HG03575 (cell line): ENCODE data around the gene RAD23B.
"Not testable (repeated sequence)": the region's sequence is repeated elsewhere in the genome, so short reads cannot be mapped to it uniquely, and the experiment has no call there.

Source experiments
- ATAC-seq: cut with Tn5 transposase; IDR thresholded peaks from one replicate; pipeline ENCODE4 v1.9.1; 2021; ENCODE audit not compliant: unreplicated experiment, insufficient number of reproducible peaks, low FRiP score; ENCODE audit errors: extremely low read depth

RAD23B gene

GRCh38 chr9:107286057-107286456 is 3.0 kb downstream of the RAD23B start:
- ATAC-seq: no peak

- ATAC-seq: no peak
Observed at GRCh38 chr9:107288701-107289100, 5.6 kb downstream of the RAD23B start.

DNA sequence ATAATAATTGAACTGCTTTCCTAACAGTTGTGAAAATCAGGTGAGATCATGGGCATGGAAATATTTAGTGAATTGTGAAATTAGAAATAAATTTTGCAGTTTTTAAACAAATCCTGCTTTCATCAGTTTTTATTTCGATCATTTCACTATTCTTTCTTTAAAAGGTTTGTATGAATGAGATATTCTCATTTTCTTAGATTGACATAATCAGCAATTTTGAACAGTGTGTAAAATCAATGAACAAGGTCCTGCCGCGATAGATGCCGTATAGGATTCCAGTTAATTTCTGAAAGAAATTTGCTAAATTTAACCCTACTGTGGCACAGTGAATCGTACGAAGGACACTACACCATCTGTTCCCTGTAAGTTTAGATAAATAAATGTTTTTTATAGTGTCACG is 7.5 kb downstream of the RAD23B start:
- no peak for ATAC-seq

GRCh38 chr9:107292821-107293542 is 9.9 kb downstream of the RAD23B start:
- no peak for ATAC-seq

GRCh38 chr9:107293543-107294085 is 10.5 kb downstream of the RAD23B start:
- no peak for ATAC-seq

GRCh38 chr9:107294756-107295155 is 11.7 kb downstream of the RAD23B start:
- no peak for ATAC-seq

DNA sequence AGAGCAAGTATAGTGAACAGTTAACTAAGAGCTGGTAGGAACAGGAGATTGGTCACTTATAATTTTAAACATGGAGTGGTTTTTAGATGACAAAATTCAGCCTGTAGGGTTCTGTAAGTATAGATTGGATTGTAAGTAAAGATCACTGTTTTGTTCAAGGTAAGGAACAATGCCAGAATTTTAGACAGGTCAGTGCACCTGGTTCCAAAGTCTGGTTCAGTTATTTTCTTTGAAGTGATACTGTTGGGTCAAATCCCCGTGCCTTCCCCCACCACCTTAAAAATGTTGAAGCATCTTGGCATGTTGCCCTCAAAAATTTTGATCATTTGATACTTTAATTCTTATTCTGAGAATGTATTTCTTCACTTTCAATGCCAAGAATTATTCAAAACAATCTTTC is 12.9 kb downstream of the RAD23B start:
- ATAC-seq: no peak

DNA sequence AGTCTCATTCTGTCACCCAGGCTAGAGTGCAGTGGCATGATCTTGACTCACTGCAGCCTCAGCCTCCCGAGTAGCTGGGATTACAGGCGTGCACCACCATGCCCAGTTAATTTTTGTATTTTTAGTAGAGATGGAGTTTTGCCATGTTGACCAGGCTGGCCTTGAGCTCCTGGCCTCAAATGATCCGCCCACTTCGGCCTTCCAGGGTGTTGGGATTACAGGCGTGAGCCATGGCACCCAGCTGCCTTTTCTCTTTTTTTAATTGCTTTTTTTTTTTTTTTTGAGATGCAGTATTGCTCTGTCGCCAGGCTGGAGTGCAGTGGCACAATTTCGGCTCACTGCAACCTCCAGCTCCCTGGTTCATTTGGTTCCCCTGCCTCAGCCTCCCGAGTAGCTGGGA is 13.5 kb downstream of the RAD23B start:
- ATAC-seq: not testable (repeated sequence)

GRCh38 chr9:107299437-107299836 is 16.4 kb downstream of the RAD23B start:
- no peak for ATAC-seq

DNA sequence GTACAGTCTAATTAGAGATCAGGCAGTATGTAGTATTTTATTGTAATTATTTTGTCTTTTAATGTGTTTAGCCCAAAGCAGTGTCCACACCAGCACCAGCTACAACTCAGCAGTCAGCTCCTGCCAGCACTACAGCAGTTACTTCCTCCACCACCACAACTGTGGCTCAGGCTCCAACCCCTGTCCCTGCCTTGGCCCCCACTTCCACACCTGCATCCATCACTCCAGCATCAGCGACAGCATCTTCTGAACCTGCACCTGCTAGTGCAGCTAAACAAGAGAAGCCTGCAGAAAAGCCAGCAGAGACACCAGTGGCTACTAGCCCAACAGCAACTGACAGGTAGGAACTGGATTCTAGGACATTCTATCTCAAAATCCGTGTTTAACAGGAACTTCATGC is 23.2 kb downstream of the RAD23B start:
- no peak for ATAC-seq

DNA sequence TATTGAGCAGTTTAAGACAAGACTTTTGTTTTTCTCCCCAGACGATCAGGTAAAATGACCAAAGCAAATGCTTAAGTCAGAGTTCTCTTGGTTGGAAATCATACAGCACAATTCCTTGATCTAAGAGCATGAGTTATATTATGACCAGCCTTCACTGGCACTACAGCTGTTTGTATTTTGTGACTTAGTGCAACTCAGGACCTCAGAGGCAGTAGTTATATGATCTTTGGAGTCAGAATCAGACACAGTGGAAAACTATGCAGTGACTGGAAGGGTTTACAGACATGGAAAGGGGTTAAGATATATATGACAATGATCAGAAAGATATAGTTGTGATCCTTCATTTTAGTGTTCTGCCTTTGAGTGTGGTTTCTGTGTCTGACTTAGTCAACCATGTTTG is 24.3 kb downstream of the RAD23B start:
- no peak for ATAC-seq

DNA sequence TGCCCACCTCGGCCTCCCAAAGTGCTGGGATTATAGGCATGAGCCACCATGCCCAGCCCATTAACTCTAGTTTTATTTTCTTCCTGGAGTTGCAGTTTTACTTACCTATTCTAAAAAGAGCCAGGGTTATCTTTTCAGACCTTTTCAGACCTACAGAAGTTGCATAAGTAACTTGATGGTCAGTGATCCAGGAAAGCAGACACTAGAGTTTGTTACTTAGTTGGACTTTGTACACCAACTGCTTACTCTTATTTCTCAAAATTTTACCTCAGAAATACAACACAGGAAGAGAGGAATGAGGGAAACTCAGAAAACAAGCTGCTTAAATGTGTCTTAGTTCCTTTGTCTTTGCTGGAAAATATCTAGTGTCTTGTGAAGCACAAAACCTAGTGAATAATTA is 25.4 kb downstream of the RAD23B start:
- no peak for ATAC-seq

DNA sequence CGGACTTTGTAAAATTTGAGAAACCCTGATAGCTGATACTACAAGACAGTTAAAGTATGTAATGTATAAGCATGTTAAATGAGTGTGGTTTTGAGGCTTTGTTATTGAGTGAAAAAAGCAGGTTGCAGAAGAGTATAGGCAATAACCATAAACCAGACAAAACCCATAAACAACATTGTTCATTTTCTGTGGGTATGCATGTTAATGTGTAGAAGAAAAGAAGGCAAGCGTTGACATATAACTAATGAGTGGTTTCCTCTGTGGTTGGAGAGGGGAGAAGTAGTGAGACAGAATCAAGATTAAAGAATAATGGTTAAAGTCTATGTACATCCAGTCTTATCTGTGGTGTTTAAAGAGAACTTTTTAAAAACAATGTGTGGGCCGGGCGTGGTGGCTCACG is 26.2 kb downstream of the RAD23B start:
- no peak for ATAC-seq

DNA sequence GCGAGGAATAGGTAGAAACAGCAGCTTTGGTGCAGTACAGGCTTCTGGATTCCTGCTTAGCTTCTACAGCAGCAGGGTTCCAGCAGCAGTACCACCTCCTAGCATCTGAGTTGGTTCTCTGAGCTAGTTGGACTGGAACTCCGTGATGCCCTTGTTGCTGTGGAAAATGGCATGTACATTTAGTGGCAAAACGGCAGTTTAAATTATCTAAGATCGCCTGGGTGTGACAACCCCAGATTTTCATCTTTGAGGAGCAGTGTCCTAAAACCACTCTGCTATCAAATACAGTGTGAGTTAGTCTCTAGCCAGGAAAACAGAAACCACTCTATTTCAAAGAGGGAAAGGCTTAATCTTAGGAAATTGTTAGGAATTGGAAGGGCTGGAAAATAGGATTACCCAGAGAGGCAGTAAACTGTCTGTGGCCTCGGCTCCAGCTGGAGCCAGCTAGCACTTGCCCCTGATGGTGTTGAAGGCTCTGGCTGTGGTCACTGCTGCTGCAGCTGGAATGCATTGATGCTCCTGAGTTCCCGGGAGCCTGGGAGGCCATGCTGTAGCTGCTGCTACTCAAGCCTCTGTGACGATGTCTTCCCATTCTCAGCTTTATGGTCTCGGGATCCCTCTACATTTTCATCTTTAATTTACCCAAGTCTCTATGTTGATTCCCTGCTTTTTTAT is 29.4 kb downstream of the RAD23B start:
- no peak for ATAC-seq

DNA sequence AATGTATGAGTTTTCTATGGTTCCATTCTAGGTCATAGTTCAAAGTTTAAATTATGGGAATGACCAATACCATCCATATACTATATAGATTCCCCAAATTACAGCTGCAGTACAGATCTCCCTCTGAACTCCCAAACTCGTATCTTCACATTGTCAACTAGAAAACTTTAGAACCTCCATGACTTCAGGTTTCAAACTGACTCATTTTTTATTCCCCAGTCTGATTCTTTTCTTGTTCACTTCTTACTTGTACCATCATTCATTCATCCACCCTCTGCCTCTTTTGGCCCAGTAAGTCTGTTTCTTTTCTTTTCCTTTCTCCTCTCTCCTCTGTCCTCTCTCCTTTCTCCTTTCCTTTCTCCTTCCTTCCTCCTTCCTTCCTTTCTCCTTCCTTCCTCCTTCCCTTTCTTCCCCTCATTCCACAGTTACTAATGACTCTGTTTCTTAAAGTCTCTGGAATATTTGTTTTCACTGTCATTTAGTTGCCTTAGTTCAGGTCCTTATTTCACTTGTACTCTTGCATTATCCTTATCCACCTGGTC is 30.5 kb downstream of the RAD23B start:
- no peak for ATAC-seq

DNA sequence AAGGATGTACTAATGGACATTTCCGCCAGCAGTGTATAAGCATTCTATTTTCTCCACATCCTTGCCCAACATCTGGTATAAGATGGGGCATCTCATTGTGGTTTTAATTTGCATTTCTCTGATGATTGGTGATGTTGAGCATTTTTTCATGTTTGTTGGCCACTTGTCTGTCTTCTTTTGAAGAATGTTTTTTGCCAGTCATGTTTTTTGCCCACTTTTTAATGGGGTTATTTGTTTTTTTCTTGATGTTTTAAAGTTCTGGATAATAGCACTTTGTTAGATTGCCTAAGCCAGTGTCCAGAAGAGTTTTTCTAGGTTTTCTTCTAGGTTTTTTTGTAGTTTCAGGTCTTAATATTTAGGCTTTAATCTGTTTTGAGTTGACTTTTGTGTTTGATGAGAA is 31.7 kb downstream of the RAD23B start:
- ATAC-seq: no peak

GRCh38 chr9:107316795-107317661 is 33.9 kb downstream of the RAD23B start:
- ATAC-seq: no peak

- ATAC-seq: no peak
Observed at GRCh38 chr9:107322643-107323042, 39.6 kb downstream of the RAD23B start.

- ATAC-seq: no peak
Observed at GRCh38 chr9:107323836-107324585, 40.9 kb downstream of the RAD23B start.
